Stimulated activated CD4-positive, alpha-beta T cell treated with anti-CD3 and anti-CD28 coated beads, TNF-alpha, amount 100 ng/mL, for 4 hours (primary cell): ENCODE data around the gene PTGFR.

Source experiments
- DNase-seq, 3 experiments: peaks; one replicate each; pipeline ENCODE4 v3.0.0-alpha.2; 2020; ENCODE audit warnings: low read depth in 3 of 3

The PTGFR gene

GRCh38 chr1:78520216-78520615 lies 29.4 kb downstream of the PTGFR start:
- DNase-seq: no peak

GRCh38 chr1:78520843-78521242 lies 30.1 kb downstream of the PTGFR start:
- DNase-seq: no peak

- no peak for DNase-seq
These were observed 31.4 kb downstream of the PTGFR start for GRCh38 chr1:78522136-78522535.

- DNase-seq: no peak
These were observed 35.7 kb downstream of the PTGFR start for GRCh38 chr1:78526496-78526895.

- no peak for DNase-seq
These were observed 36.9 kb downstream of the PTGFR start for GRCh38 chr1:78527706-78528105.

GRCh38 chr1:78533527-78533926 lies 42.8 kb downstream of the PTGFR start:
- no peak for DNase-seq

- DNase-seq: no peak
These were observed 44.5 kb downstream of the PTGFR start for GRCh38 chr1:78535286-78535685.

- no peak for DNase-seq
These were observed 45.7 kb downstream of the PTGFR start for GRCh38 chr1:78536427-78536826.

GRCh38 chr1:78540048-78540447 lies 49.3 kb downstream of the PTGFR start:
- DNase-seq: no peak

- no peak for DNase-seq
These were observed 50.7 kb downstream of the PTGFR start for GRCh38 chr1:78541479-78541878.

GRCh38 chr1:78543941-78544643 lies 53.3 kb downstream of the PTGFR start:
- no peak for DNase-seq

GRCh38 chr1:78547081-78547480 lies 56.3 kb downstream of the PTGFR start:
- no peak for DNase-seq

- DNase-seq: no peak
These were observed 58.6 kb downstream of the PTGFR start for GRCh38 chr1:78549331-78549730.

GRCh38 chr1:78549891-78550290 lies 59.1 kb downstream of the PTGFR start:
- no peak for DNase-seq

GRCh38 chr1:78553859-78554258 lies 63.1 kb downstream of the PTGFR start:
- DNase-seq: no peak

- no peak for DNase-seq
These were observed 64.1 kb downstream of the PTGFR start for GRCh38 chr1:78554840-78555239.

- DNase-seq: no peak
These were observed 68.9 kb downstream of the PTGFR start for GRCh38 chr1:78559680-78560079.

GRCh38 chr1:78560811-78561210 lies 70.0 kb downstream of the PTGFR start:
- no peak for DNase-seq

GRCh38 chr1:78561856-78562255 lies 71.1 kb downstream of the PTGFR start:
- no peak for DNase-seq

- no peak for DNase-seq
These were observed 74.6 kb downstream of the PTGFR start for GRCh38 chr1:78565393-78565792.

GRCh38 chr1:78570539-78570938 lies 79.8 kb downstream of the PTGFR start:
- DNase-seq: no peak

- DNase-seq: no peak
These were observed 86.7 kb downstream of the PTGFR start for GRCh38 chr1:78577257-78578100.

GRCh38 chr1:78586572-78586971 lies 95.8 kb downstream of the PTGFR start:
- no peak for DNase-seq
